ENCODE results near the gene IFT81. TPM values are rescaled to one million over a fixed set of nuclear protein-coding genes. Genes with fewer than 3 reads are reported as not detected.
"Not testable (repeated sequence)": the region's sequence is repeated elsewhere in the genome, so short reads cannot be mapped to it uniquely, and the experiment has no call there.

IFT81 gene
- total RNA-seq, 5 donors from 2014 or later (not counting 1 experiment from before 2014, with no cell fraction given): 0.73 to 2.3 (median 1.5) TPM

DNA sequence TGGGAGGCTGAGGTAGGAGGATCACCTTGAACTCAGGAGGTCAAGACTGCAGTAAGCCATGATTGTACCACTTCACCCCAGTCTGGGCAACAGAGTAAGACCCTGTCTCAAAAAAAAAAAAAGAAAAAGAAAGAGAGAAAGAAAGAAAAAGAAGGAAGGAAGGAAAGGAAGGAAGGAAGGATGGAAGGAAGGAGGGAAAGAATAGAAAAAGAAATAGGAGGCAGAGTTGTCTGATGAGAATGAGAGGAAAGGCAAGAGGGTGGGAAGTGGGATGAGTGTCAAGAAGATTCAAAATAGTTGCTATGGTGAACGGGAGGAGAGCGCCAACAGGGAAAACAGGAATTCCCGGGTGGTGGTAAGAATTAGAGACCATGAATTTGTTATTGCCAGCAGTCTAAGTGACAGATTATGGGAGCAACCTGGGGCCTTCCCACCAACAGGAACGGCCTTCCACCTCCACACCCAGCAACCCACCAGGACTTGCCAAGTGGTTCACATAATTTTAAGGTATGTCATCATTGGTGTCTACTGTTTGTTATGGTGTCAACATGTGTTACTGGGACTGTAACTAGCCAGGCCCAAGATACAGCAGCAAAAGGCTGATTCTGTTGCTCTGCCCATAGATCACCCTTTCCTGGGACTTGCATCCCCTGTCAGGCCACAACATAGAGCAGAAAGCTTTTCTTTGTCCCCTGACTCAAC lies 39.7 kb upstream of the IFT81 start:
- DNase-seq: no peak
- ChIA-PET POLR2A (no interaction called here), CTCF (interaction anchor here in 1 of 2 donors (0.6 kb wide), 1 partner anchor 25 kb away, joined by 3 read pairs; no protein-coding TSS in a partner anchor)
- H3K27me3 ChIP-seq (replicated peaks in 1 of 2; ENCODE audit: control insufficient read depth in 2 of 2, extremely low read depth in 1 of 2, insufficient read depth in 2 of 2, low read length in 1 of 2): peaks cover 0 to 5% of the 10 kb centered on the region in 2 experiments
- H3K9me3 ChIP-seq: no peaks in the 10 kb centered on the region
- H3K4me1 ChIP-seq (ENCODE audit: control insufficient read depth in 1 of 2, extremely low read depth in 1 of 2, insufficient read depth in 2 of 2, low read length in 2 of 2): peaks cover 5 to 12% of the 10 kb centered on the region in 2 experiments
- peaks cover 0 to 4% (median 0%) of the 10 kb centered on the region in 3 donors for H3K9me3 Mint-ChIP-seq
- no peaks in the 10 kb centered on the region for H3K36me3 ChIP-seq (ENCODE audit: control insufficient read depth in 2 of 2, extremely low read depth in 1 of 2, insufficient read depth in 1 of 2, low read length in 1 of 2)
- H3K27me3 Mint-ChIP-seq: peaks cover 0 to 2% of the 10 kb centered on the region in 2 donors
- no peak overlapping the region for H3K27ac ChIP-seq (ENCODE audit: low read length)
- H3K4me1 Mint-ChIP-seq: peaks cover 7 to 12% (median 10%) of the 10 kb centered on the region in 3 donors
- H3K36me3 Mint-ChIP-seq: peaks cover 3% of the 10 kb centered on the region
- no peak overlapping the region for H3K4me3 Mint-ChIP-seq
- ATAC-seq (replicated peaks in 1 of 4): no peak
- WGBS (ENCODE audit: insufficient coverage): 100% methylated on average over 2 of the region's 4 CpGs
- no peak overlapping the region for H3K27ac Mint-ChIP-seq
- H3K4me3 ChIP-seq (ENCODE audit: control insufficient read depth in 1 of 2, extremely low read depth in 1 of 2, low read length in 1 of 2): no peak overlapping the region

DNA sequence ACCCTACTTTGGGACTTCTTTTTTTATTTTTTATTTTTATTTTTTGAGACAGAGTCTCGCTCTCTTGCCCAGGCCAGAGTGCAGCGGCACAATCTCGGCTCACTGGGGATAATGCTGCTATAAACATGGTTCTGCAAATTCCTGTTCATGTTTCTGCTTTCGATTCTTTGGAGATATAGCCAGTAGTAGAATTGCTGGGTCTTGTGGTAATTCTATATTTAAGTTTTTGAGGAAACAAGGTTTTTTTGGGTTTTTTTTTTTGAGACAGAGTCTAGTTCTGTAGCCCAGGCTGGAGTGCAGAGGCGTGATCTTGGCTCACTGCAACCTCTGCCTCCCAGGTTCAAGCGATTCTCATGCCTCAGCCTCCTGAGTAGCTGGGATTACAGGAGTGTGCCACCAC lies 35.9 kb upstream of the IFT81 start:
- H3K27ac Mint-ChIP-seq; ATAC-seq (replicated peaks in 1 of 4); H3K36me3 ChIP-seq (ENCODE audit: control insufficient read depth in 2 of 2, extremely low read depth in 1 of 2, insufficient read depth in 1 of 2, low read length in 1 of 2); H3K27me3 Mint-ChIP-seq; H3K36me3 Mint-ChIP-seq; H3K27ac ChIP-seq (ENCODE audit: low read length); H3K4me1 Mint-ChIP-seq; DNase-seq; H3K4me1 ChIP-seq (ENCODE audit: control insufficient read depth in 1 of 2, extremely low read depth in 1 of 2, insufficient read depth in 2 of 2, low read length in 2 of 2); CTCF ChIA-PET; H3K4me3 Mint-ChIP-seq; H3K9me3 ChIP-seq; H3K9me3 Mint-ChIP-seq; H3K4me3 ChIP-seq (ENCODE audit: control insufficient read depth in 1 of 2, extremely low read depth in 1 of 2, low read length in 1 of 2): not testable (repeated sequence)
- peaks cover 0 to 13% of the 10 kb centered on the region in 2 experiments for H3K27me3 ChIP-seq (replicated peaks in 1 of 2; ENCODE audit: control insufficient read depth in 2 of 2, extremely low read depth in 1 of 2, insufficient read depth in 2 of 2, low read length in 1 of 2)
- POLR2A ChIA-PET: interaction anchor here in 1 of 2 donors (0.7 to 1.0 kb wide), 2 partner anchors 9 to 205 kb away, joined by 3 to 4 read pairs; no protein-coding TSS in a partner anchor
- WGBS (ENCODE audit: insufficient coverage): 68% methylated on average over 5 of the region's 6 CpGs

DNA sequence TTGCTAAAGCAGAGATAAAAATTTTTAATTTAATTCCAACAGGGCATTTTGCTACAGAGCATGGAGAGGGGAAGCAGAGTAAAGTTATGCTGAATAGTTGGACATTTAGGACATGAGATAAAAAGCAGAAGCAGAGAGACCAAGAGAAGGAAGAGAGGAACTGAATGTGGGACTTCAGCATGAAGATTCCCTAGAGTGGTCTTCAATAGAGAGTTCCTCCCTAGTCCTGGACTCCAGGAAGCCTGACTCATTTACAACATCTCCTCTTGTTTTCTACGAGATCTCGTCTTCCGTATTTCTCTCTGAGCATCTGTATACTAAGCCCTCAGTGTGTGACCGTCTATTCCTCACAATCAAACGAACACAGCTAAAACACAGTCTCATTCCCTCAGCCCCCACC lies 35.2 kb upstream of the IFT81 start:
- H3K36me3 Mint-ChIP-seq: no peaks in the 10 kb centered on the region
- ChIA-PET POLR2A (interaction anchor here in 1 of 2 donors (0.7 kb wide), 1 partner anchor 206 kb away, joined by 4 read pairs; no protein-coding TSS in a partner anchor), CTCF (interaction anchor here (0.6 to 0.9 kb wide), 2 partner anchors 9 to 11 kb away, joined by 3 to 8 read pairs; no protein-coding TSS in a partner anchor)
- no peak overlapping the region for H3K4me3 Mint-ChIP-seq
- Histone ChIP-seq H3K27me3 (replicated peaks in 1 of 2; ENCODE audit: control insufficient read depth in 2 of 2, extremely low read depth in 1 of 2, insufficient read depth in 2 of 2, low read length in 1 of 2) (peaks cover 0 to 15% of the 10 kb centered on the region in 2 experiments), H3K27ac (ENCODE audit: low read length) (no peak overlapping the region), H3K36me3 (ENCODE audit: control insufficient read depth in 2 of 2, extremely low read depth in 1 of 2, insufficient read depth in 1 of 2, low read length in 1 of 2) (no peaks in the 10 kb centered on the region), H3K4me1 (ENCODE audit: control insufficient read depth in 1 of 2, extremely low read depth in 1 of 2, insufficient read depth in 2 of 2, low read length in 2 of 2) (no peaks in the 10 kb centered on the region), H3K4me3 (ENCODE audit: control insufficient read depth in 1 of 2, extremely low read depth in 1 of 2, low read length in 1 of 2) (no peak overlapping the region), H3K9me3 (no peaks in the 10 kb centered on the region)
- H3K27ac Mint-ChIP-seq: no peak overlapping the region
- H3K4me1 Mint-ChIP-seq: no peaks in the 10 kb centered on the region
- ATAC-seq (replicated peaks in 1 of 4) (no peak), DNase-seq (no peak)
- 85% methylated on average over 5 of the region's 5 CpGs for WGBS (ENCODE audit: insufficient coverage)
- H3K9me3 Mint-ChIP-seq: no peaks in the 10 kb centered on the region
- H3K27me3 Mint-ChIP-seq: peaks cover 8% of the 10 kb centered on the region in 2 donors

GRCh38 chr12:110090266-110091135 lies 33.7 kb upstream of the IFT81 start:
- no peak for ATAC-seq (replicated peaks in 1 of 4)
- Mint-ChIP-seq H3K9me3 (no peaks in the 10 kb centered on the region), H3K4me1 (no peaks in the 10 kb centered on the region), H3K36me3 (no peaks in the 10 kb centered on the region), H3K27me3 (peaks cover 8% of the 10 kb centered on the region in 2 donors), H3K27ac (no peak overlapping the region), H3K4me3 (no peak overlapping the region)
- H3K9me3 ChIP-seq: no peaks in the 10 kb centered on the region
- no peak overlapping the region for H3K27ac ChIP-seq (ENCODE audit: low read length)
- DNase-seq: no peak
- no peak overlapping the region for H3K4me3 ChIP-seq (ENCODE audit: control insufficient read depth in 1 of 2, extremely low read depth in 1 of 2, low read length in 1 of 2)
- WGBS (ENCODE audit: insufficient coverage): 66% methylated on average over 6 of the region's 8 CpGs
- no peaks in the 10 kb centered on the region for H3K36me3 ChIP-seq (ENCODE audit: control insufficient read depth in 2 of 2, extremely low read depth in 1 of 2, insufficient read depth in 1 of 2, low read length in 1 of 2)
- H3K4me1 ChIP-seq (ENCODE audit: control insufficient read depth in 1 of 2, extremely low read depth in 1 of 2, insufficient read depth in 2 of 2, low read length in 2 of 2): no peaks in the 10 kb centered on the region
- CTCF ChIA-PET: interaction anchor here in 1 of 2 donors (0.9 to 1.1 kb wide), 2 partner anchors 11 kb away, joined by 4 read pairs; no protein-coding TSS in a partner anchor
- peaks cover 0 to 18% of the 10 kb centered on the region in 2 experiments for H3K27me3 ChIP-seq (replicated peaks in 1 of 2; ENCODE audit: control insufficient read depth in 2 of 2, extremely low read depth in 1 of 2, insufficient read depth in 2 of 2, low read length in 1 of 2)
- POLR2A ChIA-PET: no interaction called here

GRCh38 chr12:110091136-110091711 lies 32.9 kb upstream of the IFT81 start:
- H3K9me3 Mint-ChIP-seq: no peaks in the 10 kb centered on the region
- no peak overlapping the region for H3K27ac Mint-ChIP-seq
- Histone ChIP-seq H3K36me3 (ENCODE audit: control insufficient read depth in 2 of 2, extremely low read depth in 1 of 2, insufficient read depth in 1 of 2, low read length in 1 of 2) (no peaks in the 10 kb centered on the region), H3K27me3 (replicated peaks in 1 of 2; ENCODE audit: control insufficient read depth in 2 of 2, extremely low read depth in 1 of 2, insufficient read depth in 2 of 2, low read length in 1 of 2) (peaks cover 0 to 18% of the 10 kb centered on the region in 2 experiments), H3K9me3 (no peaks in the 10 kb centered on the region), H3K4me1 (ENCODE audit: control insufficient read depth in 1 of 2, extremely low read depth in 1 of 2, insufficient read depth in 2 of 2, low read length in 2 of 2) (no peaks in the 10 kb centered on the region), H3K4me3 (ENCODE audit: control insufficient read depth in 1 of 2, extremely low read depth in 1 of 2, low read length in 1 of 2) (no peak overlapping the region), H3K27ac (ENCODE audit: low read length) (no peak overlapping the region)
- ChIA-PET CTCF (interaction anchor here in 1 of 2 donors (1.1 kb wide), 1 partner anchor 11 kb away, joined by 4 read pairs; no protein-coding TSS in a partner anchor), POLR2A (interaction anchor here in 1 of 2 donors (0.5 kb wide), 1 partner anchor 197 kb away, joined by 4 read pairs; no protein-coding TSS in a partner anchor)
- peaks cover 6 to 8% of the 10 kb centered on the region in 2 donors for H3K27me3 Mint-ChIP-seq
- H3K4me3 Mint-ChIP-seq: no peak overlapping the region
- ATAC-seq (replicated peaks in 1 of 4): no peak
- WGBS (ENCODE audit: insufficient coverage): 46% methylated on average over 2 of the region's 3 CpGs
- no peaks in the 10 kb centered on the region for H3K4me1 Mint-ChIP-seq
- no peaks in the 10 kb centered on the region for H3K36me3 Mint-ChIP-seq
- DNase-seq: no peak
